Mucosa of descending colon (tissue), 3 donors: ENCODE measurements around the gene MTF1. TPM values are rescaled to one million over a fixed set of nuclear protein-coding genes. Genes with fewer than 3 reads are reported as not detected.
"Not testable (repeated sequence)": the region's sequence is repeated elsewhere in the genome, so short reads cannot be mapped to it uniquely, and the experiment has no call there.

Experiments
- ATAC-seq: fragments of 200-7000 bp; cut with Tn5 transposase; one replicate; pipeline ENCODE4 v1.9.1; 2020; ENCODE audit warnings: mild to moderate bottlenecking, moderate library complexity
- DNase-seq, 3 donors: peaks; one replicate each; pipeline ENCODE4 v3.0.0-alpha.2; 2020
- H3K36me3 ChIP-seq: fragments of 200-600 bp; one replicate; pipeline ENCODE4 v1.8.0; 2021; ENCODE audit warnings: low read depth, mild to moderate bottlenecking
- H3K4me1 ChIP-seq: fragments of 200-600 bp; one replicate; pipeline ENCODE4 v1.8.0; 2021; ENCODE audit warnings: low read depth, mild to moderate bottlenecking
- H3K4me3 ChIP-seq: fragments of 200-600 bp; one replicate; pipeline ENCODE4 v1.8.0; 2021; ENCODE audit warnings: mild to moderate bottlenecking
- H3K9me3 ChIP-seq: fragments of 200-600 bp; one replicate; pipeline ENCODE4 v1.8.0; 2021; ENCODE audit warnings: mild to moderate bottlenecking
- CTCF ChIP-seq: fragments of 200-600 bp; IDR thresholded peaks from one replicate; pipeline ENCODE4 v1.8.0; 2022; ENCODE audit warnings: antibody characterized with exemption, mild to moderate bottlenecking
- intact Hi-C, 2 donors: fragments of 100-400 bp; cut with DNase I in 1 of 2; cut with micrococcal nuclease in 1 of 2; formaldehyde crosslinking; loops; one replicate each; pipeline versions ENCODE4 v1.11.0 to v1.11.1; 2022; cut with DNase I, micrococcal nuclease
- long read RNA-seq, 2 donors: library from polyadenylated mRNA; unstranded; transcript quantifications; one replicate each; pipeline ENCODE4 v2.0.0, GENCODE V29; 2019 to 2021
- total RNA-seq, 3 donors: library from RNA; stranded (reverse); fragmentation: NEBNext Ultra II Directional in 2 of 3; extraction: Animal tissue kit (Norgen Biotek cat#: 25700) in 2 of 3; gene quantifications; one replicate each; pipeline versions ENCODE4 v1.2.1 to v1.2.4, GENCODE V29; 2021 to 2023
- donor health status: DM: no; HTN: no; CAD: no; lungs with moderate emphysema.
- donor health status: DM: no; HTN: no; CAD: no.
- donor health status: DM: no; HTN: yes; CAD: no.

Gene MTF1
- 10 to 100 TPM; 30.6 to 42.8 (median 35.2) TPM for total RNA-seq
- long read RNA-seq, donor 1, full-length matches to known transcripts: 2 of 10 reads
- long read RNA-seq, donor 1, partial matches to known transcripts: 4 of 10 reads
- long read RNA-seq, donor 1, other reads (novel, unspliced or antisense): 4 of 10 reads
- long read RNA-seq, donor 2, full-length matches to known transcripts: 3 of 7 reads
- long read RNA-seq, donor 2, partial matches to known transcripts: 4 of 7 reads
- long read RNA-seq, donor 2, other reads (novel, unspliced or antisense): 0 of 7 reads

GRCh38 chr1:37859507-37860345 is at the start of gene MTF1:
TSS of gene MTF1 (minus strand) at chr1:37859592. CDS start at chr1:37857658, 1,934 bp downstream.
- Histone ChIP-seq H3K36me3 (no peaks in the 10 kb centered on the region), H3K4me3 (peak within 1 kb of the TSS; percentile 79), H3K4me1 (peaks cover 26% of the 10 kb centered on the region), H3K9me3 (no peaks in the 10 kb centered on the region)
- ATAC-seq (peak; percentile 98), DNase-seq (peak; percentile 97 to 98 (median 97))
- TF ChIP-seq CTCF: peak; percentile 80
- intact Hi-C loops: no loop called here

- intact Hi-C loops, H3K36me3 ChIP-seq, DNase-seq, ATAC-seq, H3K4me1 ChIP-seq, H3K4me3 ChIP-seq: not testable (repeated sequence)
- H3K9me3 ChIP-seq: peaks cover 17% of the 10 kb centered on the region
These were observed 49.1 kb upstream of the MTF1 start for GRCh38 chr1:37908531-37908930.

DNA sequence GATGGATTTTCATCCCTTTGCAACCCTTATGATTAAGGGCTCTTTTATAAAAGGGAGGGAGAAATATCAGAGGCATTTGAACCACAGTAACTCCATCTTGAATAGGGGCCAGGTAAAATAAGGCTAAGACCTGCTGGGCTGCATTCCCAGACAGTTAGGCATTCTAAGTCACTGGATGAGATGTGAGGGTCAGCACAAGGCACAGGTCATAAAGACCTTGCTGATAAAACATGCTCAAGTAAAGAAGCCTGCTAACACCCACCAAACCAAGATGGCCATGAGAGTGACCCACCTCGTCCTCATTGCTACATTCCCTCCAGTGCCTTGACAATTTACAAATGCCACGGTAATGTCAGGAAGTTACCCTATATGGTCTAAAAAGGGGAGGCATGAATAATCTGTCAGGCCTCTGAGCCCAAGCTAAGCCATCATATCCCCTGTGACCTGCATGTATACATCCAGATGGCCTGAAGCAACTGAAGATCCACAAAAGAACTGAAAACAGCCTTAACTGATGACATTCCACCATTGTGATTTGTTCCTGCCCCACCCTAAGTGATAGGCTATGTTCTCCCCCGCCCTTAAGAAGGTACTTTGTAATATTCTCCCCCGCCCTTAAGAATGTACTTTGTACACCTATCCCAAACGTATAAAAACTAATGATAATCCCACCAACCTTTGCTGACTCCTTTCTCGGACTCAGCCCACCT is 48.2 kb upstream of the MTF1 start:
- intact Hi-C loops, DNase-seq, H3K36me3 ChIP-seq, H3K4me1 ChIP-seq, H3K4me3 ChIP-seq, ATAC-seq: not testable (repeated sequence)
- H3K9me3 ChIP-seq: peaks cover 17% of the 10 kb centered on the region

- H3K4me1 ChIP-seq, H3K4me3 ChIP-seq, H3K9me3 ChIP-seq, intact Hi-C loops, H3K36me3 ChIP-seq, ATAC-seq, DNase-seq: not testable (repeated sequence)
These were observed 47.2 kb upstream of the MTF1 start for GRCh38 chr1:37906591-37906990.

DNA sequence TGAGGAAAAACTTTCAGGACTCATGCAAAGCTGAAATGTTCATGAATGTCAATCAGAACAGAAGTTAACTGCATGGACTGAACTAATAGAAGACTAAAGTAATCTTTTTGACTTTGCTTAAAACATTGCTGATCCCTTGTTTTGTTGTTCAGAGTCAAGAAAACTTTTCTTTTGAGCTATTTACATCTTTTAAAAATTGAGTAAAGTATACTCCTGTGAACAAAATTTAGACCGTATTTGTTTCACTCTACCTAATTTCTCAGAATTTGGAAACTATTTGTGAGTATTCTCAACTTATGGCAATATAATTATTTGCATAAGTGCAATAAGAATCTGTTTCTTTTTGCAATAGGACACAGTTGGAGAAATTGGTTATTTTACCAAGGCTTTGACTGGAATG is 46.3 kb upstream of the MTF1 start:
- peaks cover 6% of the 10 kb centered on the region for H3K9me3 ChIP-seq
- H3K4me3 ChIP-seq: no peak overlapping the region
- DNase-seq (no peak), ATAC-seq (no peak)
- no peaks in the 10 kb centered on the region for H3K4me1 ChIP-seq
- TF ChIP-seq CTCF: no peak
- no peaks in the 10 kb centered on the region for H3K36me3 ChIP-seq
- intact Hi-C loops: no loop called here

GRCh38 chr1:37903921-37904320 is 44.5 kb upstream of the MTF1 start:
- H3K4me3 ChIP-seq, H3K36me3 ChIP-seq, H3K9me3 ChIP-seq, intact Hi-C loops, H3K4me1 ChIP-seq, DNase-seq, ATAC-seq: not testable (repeated sequence)

GRCh38 chr1:37902983-37903382 is 43.6 kb upstream of the MTF1 start:
- TF ChIP-seq CTCF: no peak
- DNase-seq (no peak), ATAC-seq (no peak)
- H3K9me3 ChIP-seq: peaks cover 6% of the 10 kb centered on the region
- intact Hi-C loops: no loop called here
- no peak overlapping the region for H3K4me3 ChIP-seq
- H3K36me3 ChIP-seq: no peaks in the 10 kb centered on the region
- H3K4me1 ChIP-seq: no peaks in the 10 kb centered on the region
